Stimulated activated CD4-positive, alpha-beta T cell treated with anti-CD3 and anti-CD28 coated beads, Interleukin-2, amount 100 ng/mL, for 4 hours (primary cell): ENCODE results near the gene NUMA1.

ENCODE experiments used
- DNase-seq: peaks from one replicate; pipeline ENCODE4 v3.0.0-alpha.2; 2020; ENCODE audit warnings: low read depth

NUMA1 gene

DNA sequence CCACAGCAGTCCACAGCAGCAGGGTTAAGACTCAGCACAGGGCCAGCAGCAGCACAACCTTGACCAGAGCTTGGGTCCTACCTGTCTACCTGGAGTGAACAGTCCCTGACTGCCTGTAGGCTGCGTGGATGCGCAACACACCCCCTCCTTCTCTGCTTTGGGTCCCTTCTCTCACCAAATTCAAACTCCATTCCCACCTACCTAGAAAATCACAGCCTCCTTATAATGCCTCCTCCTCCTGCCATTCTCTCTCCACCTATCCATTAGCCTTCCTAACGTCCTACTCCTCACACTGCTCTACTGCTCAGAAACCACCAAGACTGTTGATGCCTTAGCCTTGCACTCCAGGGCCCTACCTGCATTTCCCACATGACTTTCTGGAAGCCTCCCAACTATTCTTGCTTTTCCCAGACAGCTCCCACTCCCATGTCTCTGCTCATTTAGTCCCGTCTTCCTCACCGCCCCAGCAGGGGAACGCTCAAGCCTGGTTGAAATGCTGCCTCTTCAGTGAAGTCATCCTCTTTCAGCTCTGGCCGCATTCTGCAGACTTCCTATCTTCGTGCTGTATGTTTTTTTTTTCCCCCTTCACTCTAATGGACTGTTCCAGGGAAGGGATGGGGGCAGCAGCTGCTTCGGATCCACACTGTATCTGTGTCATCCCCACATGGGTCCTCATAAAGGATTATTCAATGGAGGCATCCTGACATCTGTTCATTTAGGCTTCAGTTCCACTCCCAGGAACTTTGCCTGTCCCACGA lies 78.3 kb downstream of the NUMA1 start:
- no peak for DNase-seq

DNA sequence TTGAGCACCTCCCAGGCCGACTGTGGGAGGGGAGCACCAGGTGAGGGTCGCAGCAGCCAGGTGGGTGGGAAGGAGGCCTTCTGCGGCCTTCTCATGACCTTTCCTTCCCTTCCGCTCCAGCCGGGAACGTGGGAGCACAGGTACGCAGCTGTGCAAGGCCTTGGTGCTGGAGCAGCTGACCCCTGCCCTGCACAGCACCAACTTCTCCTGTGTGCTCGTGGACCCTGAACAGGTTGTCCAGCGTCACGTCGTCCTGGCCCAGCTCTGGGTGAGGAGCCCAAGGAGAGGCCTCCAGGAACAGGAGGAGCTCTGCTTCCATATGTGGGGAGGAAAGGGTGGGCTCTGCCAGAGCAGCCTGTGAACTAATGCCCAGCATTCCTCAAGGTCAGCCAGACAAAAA lies 79.1 kb downstream of the NUMA1 start:
- no peak for DNase-seq

DNA sequence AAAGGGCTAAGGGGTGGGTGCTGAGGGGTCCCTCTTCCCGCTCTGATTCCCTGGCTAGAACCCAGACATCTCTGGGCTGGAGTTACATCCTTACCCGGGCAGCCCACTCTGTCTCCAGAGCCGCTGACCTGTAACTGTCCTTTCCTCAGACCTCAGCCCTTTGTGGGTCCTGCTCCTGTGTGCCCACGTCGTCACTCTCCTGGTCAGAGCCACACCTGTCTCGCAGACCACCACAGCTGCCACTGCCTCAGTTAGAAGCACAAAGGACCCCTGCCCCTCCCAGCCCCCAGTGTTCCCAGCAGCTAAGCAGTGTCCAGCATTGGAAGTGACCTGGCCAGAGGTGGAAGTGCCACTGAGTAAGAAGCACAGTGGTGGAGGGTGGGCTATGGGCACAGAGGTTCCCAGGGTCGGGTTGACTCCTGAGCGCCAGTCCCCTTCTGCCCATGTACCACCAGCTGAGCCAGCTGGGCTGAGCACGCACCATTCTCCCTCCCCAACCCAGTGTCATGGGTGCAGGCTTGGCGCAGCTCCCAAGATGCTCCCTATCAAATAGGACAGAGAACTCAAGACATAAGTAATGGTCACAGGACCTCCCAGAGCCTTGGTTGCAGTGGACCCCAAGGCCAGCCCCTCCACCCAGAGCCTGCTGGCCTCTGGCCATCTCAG lies 80.0 kb downstream of the NUMA1 start:
- no peak for DNase-seq

- DNase-seq = no peak
Measured at GRCh38 chr11:71999798-72000197, 80.5 kb downstream of the NUMA1 start.

DNA sequence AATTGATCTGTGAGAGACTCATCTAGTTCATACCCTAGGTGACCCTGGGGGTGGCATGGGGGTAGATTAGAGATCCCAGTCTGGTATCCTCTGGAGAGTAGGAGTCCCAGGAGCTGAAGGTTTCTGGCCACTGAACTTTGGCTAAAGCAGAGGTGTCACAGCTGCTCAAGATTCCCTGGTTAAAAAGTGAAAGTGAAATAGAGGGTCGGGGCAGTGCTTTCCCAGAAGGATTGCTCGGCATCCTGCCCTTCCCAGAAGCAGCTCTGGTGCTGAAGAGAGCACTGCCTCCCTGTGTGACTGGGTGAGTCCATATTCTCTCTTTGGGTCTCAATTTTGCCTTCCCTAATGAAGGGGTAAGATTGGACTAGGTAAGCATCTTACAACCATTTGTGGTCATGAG lies 81.0 kb downstream of the NUMA1 start:
- DNase-seq = no peak

- no peak for DNase-seq
Measured at GRCh38 chr11:71998649-71999310, 81.6 kb downstream of the NUMA1 start, which contains the start of gene IL18BP. Gene IL18BP (plus strand): TSS chr11:71998909. CDS start chr11:71999985, 1,076 bp downstream.

- no peak for DNase-seq
Measured at GRCh38 chr11:71998061-71998460, 82.3 kb downstream of the NUMA1 start.

DNA sequence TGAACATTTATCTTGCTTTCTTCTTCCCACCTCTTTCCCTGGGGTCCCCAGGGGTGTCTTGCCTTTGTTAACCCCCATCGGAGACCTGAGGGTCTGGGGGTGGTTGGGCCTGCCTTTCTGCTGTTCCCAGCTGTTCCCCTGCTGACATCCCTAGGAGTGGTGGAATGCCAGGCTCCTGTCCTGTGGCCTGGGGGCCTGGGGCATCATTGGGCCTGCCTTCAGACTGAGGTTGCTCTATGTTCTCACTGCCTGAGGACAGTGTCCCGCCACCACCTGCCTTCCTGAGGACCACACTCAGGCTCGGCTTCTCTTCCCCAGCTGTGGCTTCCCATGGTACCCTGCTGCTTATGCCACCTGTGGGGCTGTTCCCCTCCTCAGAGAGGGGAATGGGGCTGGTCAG lies 82.7 kb downstream of the NUMA1 start:
- DNase-seq = no peak

- no peak for DNase-seq
Measured at GRCh38 chr11:71996946-71997345, 83.4 kb downstream of the NUMA1 start.

DNA sequence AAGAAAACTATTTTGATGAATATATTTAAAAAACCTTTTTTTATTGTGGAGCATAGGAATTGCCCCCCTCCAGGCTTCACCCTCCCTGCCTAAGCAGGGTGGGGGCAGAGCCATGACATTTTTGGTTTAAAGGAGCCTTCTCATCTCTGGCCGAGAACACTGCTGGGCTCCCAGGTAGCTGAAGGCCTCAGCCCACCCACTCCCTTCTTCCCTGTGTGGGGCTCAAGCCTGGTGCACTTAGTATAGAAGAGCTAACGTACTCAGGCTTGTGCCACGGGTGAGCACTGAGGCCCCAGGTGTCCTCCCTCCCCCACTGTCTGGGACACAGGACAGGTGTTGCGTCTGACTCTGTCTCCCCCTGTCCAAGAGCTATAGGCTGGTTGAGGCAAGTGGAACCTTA lies 83.8 kb downstream of the NUMA1 start:
- DNase-seq = no peak

DNA sequence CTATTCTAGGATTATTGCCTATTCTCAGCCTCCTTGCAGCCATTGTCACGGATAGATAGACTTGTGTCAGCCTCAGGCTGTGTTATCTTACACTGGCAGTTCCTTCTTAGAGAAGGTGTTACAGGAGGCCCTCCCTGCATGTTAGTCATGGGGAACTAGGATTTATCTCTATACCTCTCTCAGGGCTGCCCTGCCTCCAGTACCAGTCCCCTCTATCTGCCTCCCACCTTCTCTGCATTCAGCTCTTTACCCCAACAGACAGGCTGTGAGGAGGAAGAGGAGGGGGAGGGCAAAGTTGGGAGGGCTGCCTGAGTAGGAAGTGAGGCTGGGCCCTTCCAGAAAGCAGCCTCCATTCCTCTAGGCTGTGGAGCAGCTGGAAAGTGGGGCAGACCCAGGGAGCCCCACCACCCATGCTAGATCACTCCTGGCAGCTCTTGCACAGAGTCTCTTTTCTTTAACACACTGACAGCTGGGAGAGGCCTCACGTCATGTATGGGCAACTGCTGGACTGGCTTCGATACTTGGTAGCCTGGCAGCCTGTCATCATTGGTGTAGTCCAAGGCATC lies 84.5 kb downstream of the NUMA1 start:
- DNase-seq = no peak

GRCh38 chr11:71994786-71995185 lies 85.6 kb downstream of the NUMA1 start:
- DNase-seq = no peak

- DNase-seq = no peak
Measured at GRCh38 chr11:71992136-71992730, 88.1 kb downstream of the NUMA1 start.

DNA sequence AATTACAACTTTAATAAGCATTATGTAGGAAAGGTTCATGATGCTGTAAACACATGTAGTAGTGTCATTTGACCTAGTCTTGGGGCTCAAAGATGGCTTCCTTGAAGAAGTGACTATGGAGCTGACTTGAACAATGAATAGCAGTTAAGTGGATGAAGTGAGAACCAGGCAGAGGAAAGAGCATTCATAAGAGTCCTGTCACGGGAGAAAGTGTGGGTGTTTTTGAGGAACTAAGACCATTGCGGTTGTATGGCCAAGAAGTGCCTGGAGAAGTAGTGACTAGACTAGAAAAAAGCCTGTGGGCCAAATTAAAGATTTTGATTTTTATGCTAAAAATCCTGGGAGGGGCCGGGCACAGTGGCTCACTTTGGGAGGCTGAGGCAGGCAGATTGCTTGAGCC lies 88.8 kb downstream of the NUMA1 start:
- no peak for DNase-seq

DNA sequence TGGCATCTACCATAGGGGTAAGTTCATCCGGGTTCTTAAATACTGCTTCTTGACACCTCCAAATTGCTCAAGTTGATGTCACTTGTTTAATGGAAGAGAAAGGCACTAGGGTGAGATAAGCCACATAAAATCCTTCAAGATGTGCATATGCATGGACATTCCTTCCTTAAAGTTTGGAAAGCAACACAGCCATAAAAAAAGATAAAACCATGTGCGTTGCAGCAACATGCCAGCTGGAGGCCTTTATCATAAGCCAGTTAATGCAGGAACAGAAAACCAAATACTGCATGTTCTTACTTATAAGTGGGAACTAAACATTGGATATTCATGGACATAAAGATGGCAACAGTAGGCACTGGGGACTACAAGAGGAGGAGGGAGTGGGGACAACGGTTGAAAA lies 89.6 kb downstream of the NUMA1 start:
- DNase-seq = no peak

- DNase-seq = no peak
Measured at GRCh38 chr11:71988050-71988449, 92.3 kb downstream of the NUMA1 start.

GRCh38 chr11:71987521-71987920 lies 92.8 kb downstream of the NUMA1 start:
- DNase-seq = no peak

DNA sequence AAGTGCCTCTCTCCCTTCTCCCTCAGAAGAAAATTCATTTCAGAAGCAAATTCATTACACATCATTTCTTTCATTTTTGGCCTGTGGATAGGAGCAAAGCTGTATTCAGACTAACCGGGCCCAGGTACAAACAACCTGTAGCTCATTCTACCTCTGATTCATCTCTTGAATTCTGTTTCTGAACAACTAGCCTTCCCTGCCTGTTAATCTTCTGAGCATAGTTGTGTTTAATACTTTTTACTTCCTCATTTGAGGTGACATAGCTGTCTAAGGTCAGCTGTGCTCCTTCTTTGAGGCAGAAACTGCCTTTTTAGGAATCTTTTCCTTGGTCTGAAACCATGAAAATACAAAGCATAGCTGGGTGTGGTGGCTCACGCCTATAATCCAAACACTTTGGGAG lies 94.2 kb downstream of the NUMA1 start:
- DNase-seq = no peak

- no peak for DNase-seq
Measured at GRCh38 chr11:71979602-71980001, 100.7 kb downstream of the NUMA1 start.

GRCh38 chr11:71979094-71979493 lies 101.2 kb downstream of the NUMA1 start:
- DNase-seq = no peak

DNA sequence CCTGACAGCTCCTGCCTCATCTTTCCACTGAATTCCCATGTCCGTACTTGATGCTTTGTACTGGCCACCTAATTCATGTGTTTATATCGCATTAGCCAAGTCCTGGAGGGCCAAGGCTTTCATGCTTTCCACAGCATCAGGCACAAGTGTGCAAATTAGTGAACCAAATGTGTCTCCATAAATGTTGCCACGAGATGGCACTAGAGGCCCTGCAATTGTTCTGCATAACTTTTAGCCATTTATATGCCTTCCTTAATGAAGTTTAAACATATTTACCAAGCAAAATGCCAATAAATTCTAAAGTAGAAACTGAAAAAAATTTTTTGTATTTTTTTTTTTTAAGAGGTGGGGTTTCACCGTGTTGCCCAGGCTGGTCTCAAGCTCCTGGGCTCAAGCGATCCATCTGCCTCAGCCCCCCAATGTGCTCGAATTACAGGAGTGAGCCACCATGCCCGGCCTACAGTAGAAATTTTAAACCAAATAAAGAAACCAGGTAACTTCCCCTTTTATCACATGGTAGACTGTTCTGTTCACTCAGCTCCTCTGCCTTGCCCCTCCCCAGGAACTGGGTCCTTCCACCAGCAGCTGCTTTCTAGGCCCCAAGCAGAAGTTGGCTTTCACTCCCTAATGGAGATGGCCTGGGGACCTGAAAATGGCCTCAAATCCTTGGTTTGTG lies 102.5 kb downstream of the NUMA1 start:
- peak; percentile 26 for DNase-seq

GRCh38 chr11:71977090-71977489 lies 103.3 kb downstream of the NUMA1 start:
- DNase-seq = no peak
